SK-N-SH treated with all-trans-retinoic acid at 6 μM for 48 hours (cell line): ENCODE data around the gene DNAH8.

Experiments used
- ATAC-seq: fragments of 200-7000 bp; cut with Tn5 transposase; 3 replicates; pipeline ENCODE4 v1.9.1; 2020; ENCODE audit warnings: mild to moderate bottlenecking, moderate library complexity
- CSDC2 ChIP-seq: fragments of 250-450 bp; sonication (Bioruptor Pico); IDR thresholded peaks from 2 replicates; pipeline ENCODE4 v1.5.0; 2020; ENCODE audit warnings: mild to moderate bottlenecking, moderate library complexity
- CSRNP3 ChIP-seq: fragments of 250-450 bp; sonication (Bioruptor Pico); IDR thresholded peaks from 2 replicates; pipeline ENCODE4 v1.5.1; 2021; ENCODE audit warnings: mild to moderate bottlenecking, moderate library complexity
- GLIS3 ChIP-seq: fragments of 250-450 bp; sonication (Bioruptor Pico); IDR thresholded peaks from 2 replicates; pipeline ENCODE4 v1.5.0; 2020; ENCODE audit warnings: mild to moderate bottlenecking, moderate library complexity
- ISL1 ChIP-seq: fragments of 250-450 bp; sonication (Bioruptor Pico); IDR thresholded peaks from 2 replicates; pipeline ENCODE4 v2.1.2; 2022; ENCODE audit warnings: mild to moderate bottlenecking, moderate library complexity
- OSR1 ChIP-seq: fragments of 250-450 bp; sonication (Bioruptor Pico); IDR thresholded peaks from 2 replicates; pipeline ENCODE4 v1.8.0; 2022; ENCODE audit warnings: moderate library complexity, mild to moderate bottlenecking, inconsistent platforms
- PATZ1 ChIP-seq: fragments of 250-450 bp; sonication (Bioruptor Pico); IDR thresholded peaks from 2 replicates; pipeline ENCODE4 v1.8.0; 2020; ENCODE audit warnings: mild to moderate bottlenecking, moderate library complexity, borderline replicate concordance
- RARB ChIP-seq: fragments of 250-450 bp; sonication (Bioruptor Pico); IDR thresholded peaks from 2 replicates; pipeline ENCODE4 v1.8.0; 2021; ENCODE audit warnings: mild to moderate bottlenecking, moderate library complexity
- SNAI2 ChIP-seq: fragments of 250-450 bp; sonication (Bioruptor Pico); IDR thresholded peaks from 2 replicates; pipeline ENCODE4 v1.5.0; 2020; ENCODE audit warnings: mild to moderate bottlenecking, moderate library complexity
- TCF4 ChIP-seq: fragments of 250-450 bp; sonication (Bioruptor Pico); IDR thresholded peaks from 2 replicates; pipeline ENCODE4 v1.8.0; 2021; ENCODE audit warnings: mild to moderate bottlenecking, moderate library complexity, borderline replicate concordance
- TOX ChIP-seq: fragments of 250-450 bp; sonication (Bioruptor Pico); IDR thresholded peaks from 2 replicates; pipeline ENCODE4 v1.8.0; 2021; ENCODE audit warnings: mild to moderate bottlenecking, moderate library complexity, borderline replicate concordance
- ZC3H10 ChIP-seq: fragments of 250-450 bp; sonication (Bioruptor Pico); IDR thresholded peaks from 2 replicates; pipeline ENCODE4 v1.5.1; 2021; ENCODE audit warnings: mild to moderate bottlenecking, moderate library complexity
- ZFP3 ChIP-seq: fragments of 250-450 bp; sonication (Bioruptor Pico); IDR thresholded peaks from 2 replicates; pipeline ENCODE4 v1.5.0; 2020; ENCODE audit warnings: mild to moderate bottlenecking, moderate library complexity
- ZFP30 ChIP-seq: fragments of 450-650 bp; formaldehyde crosslinking; IDR thresholded peaks from 2 replicates; pipeline ENCODE4 v1.5.0; 2022; ENCODE audit warnings: mild to moderate bottlenecking, moderate library complexity
- ZNF565 ChIP-seq: fragments of 450-650 bp; formaldehyde crosslinking; conservative IDR thresholded peaks from 2 replicates; pipeline ENCODE4 v1.5.0; 2020; ENCODE audit warnings: low read depth, mild to moderate bottlenecking, moderate library complexity
- ZNF70 ChIP-seq: fragments of 450-650 bp; formaldehyde crosslinking; IDR thresholded peaks from 2 replicates; pipeline ENCODE4 v1.5.0; 2020; ENCODE audit warnings: mild to moderate bottlenecking, moderate library complexity
- ZNF8 ChIP-seq: fragments of 450-650 bp; formaldehyde crosslinking; IDR thresholded peaks from 2 replicates; pipeline ENCODE4 v1.5.0; 2020; ENCODE audit warnings: mild to moderate bottlenecking, moderate library complexity
- TF ChIP-seq, protein P1 (sequence below): fragments of 250-450 bp; sonication (Bioruptor Pico); IDR thresholded peaks from 2 replicates; pipeline ENCODE4 v1.8.0; 2021; ENCODE audit warnings: low read depth, mild to moderate bottlenecking, moderate library complexity, borderline replicate concordance
- TF ChIP-seq, protein P2 (sequence below): fragments of 250-450 bp; sonication (Bioruptor Pico); IDR thresholded peaks from 2 replicates; pipeline ENCODE4 v1.5.0; 2020; ENCODE audit warnings: mild to moderate bottlenecking, moderate library complexity
- TF ChIP-seq, protein P3 (sequence below): fragments of 250-450 bp; sonication (Bioruptor Pico); IDR thresholded peaks from 2 replicates; pipeline ENCODE4 v1.5.1; 2020; ENCODE audit warnings: low read depth, mild to moderate bottlenecking, moderate library complexity

Gene DNAH8

DNA sequence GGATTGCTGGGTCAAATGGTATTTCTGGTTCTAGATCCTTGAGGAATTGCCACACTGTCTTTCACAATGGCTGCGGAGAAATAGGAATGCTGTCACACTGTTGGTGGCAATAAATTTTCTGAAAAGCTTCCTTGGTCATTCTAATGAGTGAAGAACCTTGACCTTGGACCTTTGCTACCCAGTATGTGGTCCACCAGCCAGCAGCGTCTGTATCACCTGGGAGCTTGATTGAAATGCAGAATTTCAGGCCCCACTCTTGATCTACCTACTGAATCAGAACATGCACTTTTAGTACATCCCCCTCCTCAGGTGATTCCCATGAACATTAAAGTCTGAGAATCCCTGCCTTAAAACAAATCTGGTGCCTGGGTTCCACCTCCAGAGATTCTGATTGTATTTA lies 305.9 kb downstream of the DNAH8 start:
- TF ChIP-seq TOX (no peak), ZC3H10 (CRISPR knock-in tag) (no peak), PATZ1 (CRISPR knock-in tag) (no peak), CSDC2 (no peak), GLIS3 (CRISPR knock-in tag) (no peak), ZNF70 (CRISPR knock-in tag) (no peak), ISL1 (CRISPR knock-in tag) (no peak), ZNF565 (no peak), OSR1 (no peak), RARB (CRISPR knock-in tag) (no peak)
- TF ChIP-seq, protein P1, sequence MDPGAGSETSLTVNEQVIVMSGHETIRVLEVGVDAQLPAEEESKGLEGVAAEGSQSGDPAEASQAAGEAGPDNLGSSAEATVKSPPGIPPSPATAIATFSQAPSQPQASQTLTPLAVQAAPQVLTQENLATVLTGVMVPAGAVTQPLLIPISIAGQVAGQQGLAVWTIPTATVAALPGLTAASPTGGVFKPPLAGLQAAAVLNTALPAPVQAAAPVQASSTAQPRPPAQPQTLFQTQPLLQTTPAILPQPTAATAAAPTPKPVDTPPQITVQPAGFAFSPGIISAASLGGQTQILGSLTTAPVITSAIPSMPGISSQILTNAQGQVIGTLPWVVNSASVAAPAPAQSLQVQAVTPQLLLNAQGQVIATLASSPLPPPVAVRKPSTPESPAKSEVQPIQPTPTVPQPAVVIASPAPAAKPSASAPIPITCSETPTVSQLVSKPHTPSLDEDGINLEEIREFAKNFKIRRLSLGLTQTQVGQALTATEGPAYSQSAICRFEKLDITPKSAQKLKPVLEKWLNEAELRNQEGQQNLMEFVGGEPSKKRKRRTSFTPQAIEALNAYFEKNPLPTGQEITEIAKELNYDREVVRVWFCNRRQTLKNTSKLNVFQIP (CRISPR knock-in tag), result no peak
- TF ChIP-seq, protein P2, sequence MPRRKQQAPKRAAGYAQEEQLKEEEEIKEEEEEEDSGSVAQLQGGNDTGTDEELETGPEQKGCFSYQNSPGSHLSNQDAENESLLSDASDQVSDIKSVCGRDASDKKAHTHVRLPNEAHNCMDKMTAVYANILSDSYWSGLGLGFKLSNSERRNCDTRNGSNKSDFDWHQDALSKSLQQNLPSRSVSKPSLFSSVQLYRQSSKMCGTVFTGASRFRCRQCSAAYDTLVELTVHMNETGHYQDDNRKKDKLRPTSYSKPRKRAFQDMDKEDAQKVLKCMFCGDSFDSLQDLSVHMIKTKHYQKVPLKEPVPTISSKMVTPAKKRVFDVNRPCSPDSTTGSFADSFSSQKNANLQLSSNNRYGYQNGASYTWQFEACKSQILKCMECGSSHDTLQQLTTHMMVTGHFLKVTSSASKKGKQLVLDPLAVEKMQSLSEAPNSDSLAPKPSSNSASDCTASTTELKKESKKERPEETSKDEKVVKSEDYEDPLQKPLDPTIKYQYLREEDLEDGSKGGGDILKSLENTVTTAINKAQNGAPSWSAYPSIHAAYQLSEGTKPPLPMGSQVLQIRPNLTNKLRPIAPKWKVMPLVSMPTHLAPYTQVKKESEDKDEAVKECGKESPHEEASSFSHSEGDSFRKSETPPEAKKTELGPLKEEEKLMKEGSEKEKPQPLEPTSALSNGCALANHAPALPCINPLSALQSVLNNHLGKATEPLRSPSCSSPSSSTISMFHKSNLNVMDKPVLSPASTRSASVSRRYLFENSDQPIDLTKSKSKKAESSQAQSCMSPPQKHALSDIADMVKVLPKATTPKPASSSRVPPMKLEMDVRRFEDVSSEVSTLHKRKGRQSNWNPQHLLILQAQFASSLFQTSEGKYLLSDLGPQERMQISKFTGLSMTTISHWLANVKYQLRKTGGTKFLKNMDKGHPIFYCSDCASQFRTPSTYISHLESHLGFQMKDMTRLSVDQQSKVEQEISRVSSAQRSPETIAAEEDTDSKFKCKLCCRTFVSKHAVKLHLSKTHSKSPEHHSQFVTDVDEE (CRISPR knock-in tag), result no peak
- ATAC-seq, result no peak

DNA sequence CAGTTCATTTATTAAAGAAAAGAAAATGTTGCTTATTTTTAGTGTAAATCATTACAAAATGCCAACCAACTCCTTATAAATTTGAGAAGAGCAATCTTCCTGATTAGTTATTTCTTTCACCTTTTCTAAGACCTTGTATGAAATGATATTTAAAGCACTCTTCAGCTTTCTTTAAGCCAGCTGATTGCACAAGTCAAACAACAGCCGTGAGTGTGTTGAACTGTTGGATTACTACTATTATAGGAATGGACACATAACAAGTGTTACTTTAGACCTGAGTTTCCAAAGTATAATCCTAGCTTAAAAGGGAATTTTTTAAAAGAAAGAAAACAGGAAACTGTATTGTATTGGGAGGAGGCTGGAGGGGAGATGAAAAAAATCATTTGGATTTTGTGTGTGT lies 306.7 kb downstream of the DNAH8 start:
- TF ChIP-seq, protein P1 (CRISPR knock-in tag), result no peak
- TF ChIP-seq CSDC2, result no peak
- TF ChIP-seq, all 23 proteins: peak for 0
- no peak for ATAC-seq

- TF ChIP-seq SNAI2 (CRISPR knock-in tag) (no peak), ZFP30 (CRISPR knock-in tag) (no peak), CSDC2 (no peak), ZFP3 (no peak), CSRNP3 (CRISPR knock-in tag) (no peak), ZNF565 (no peak), GLIS3 (CRISPR knock-in tag) (no peak), ZC3H10 (CRISPR knock-in tag) (no peak)
- ATAC-seq, result no peak
Measured at GRCh38 chr6:39026175-39026574, 311.1 kb downstream of the DNAH8 start.

- ATAC-seq, result peak; percentile 95
- TF ChIP-seq ZNF565, result no peak
Measured at GRCh38 chr6:39029156-39030011, 314.3 kb downstream of the DNAH8 start.

GRCh38 chr6:39035681-39036080 lies 320.6 kb downstream of the DNAH8 start:
- ATAC-seq, result no peak
- TF ChIP-seq PATZ1 (CRISPR knock-in tag) (no peak), ZNF8 (no peak), TCF4 (CRISPR knock-in tag) (no peak), CSDC2 (no peak), CSRNP3 (CRISPR knock-in tag) (no peak), ZNF565 (no peak), OSR1 (no peak), TOX (no peak)
- TF ChIP-seq, protein P3, sequence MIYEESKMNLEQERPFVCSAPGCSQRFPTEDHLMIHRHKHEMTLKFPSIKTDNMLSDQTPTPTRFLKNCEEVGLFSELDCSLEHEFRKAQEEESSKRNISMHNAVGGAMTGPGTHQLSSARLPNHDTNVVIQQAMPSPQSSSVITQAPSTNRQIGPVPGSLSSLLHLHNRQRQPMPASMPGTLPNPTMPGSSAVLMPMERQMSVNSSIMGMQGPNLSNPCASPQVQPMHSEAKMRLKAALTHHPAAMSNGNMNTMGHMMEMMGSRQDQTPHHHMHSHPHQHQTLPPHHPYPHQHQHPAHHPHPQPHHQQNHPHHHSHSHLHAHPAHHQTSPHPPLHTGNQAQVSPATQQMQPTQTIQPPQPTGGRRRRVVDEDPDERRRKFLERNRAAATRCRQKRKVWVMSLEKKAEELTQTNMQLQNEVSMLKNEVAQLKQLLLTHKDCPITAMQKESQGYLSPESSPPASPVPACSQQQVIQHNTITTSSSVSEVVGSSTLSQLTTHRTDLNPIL (CRISPR knock-in tag), result no peak
